Left colon (tissue), 2 donors: Measurements from ENCODE around the gene PDE4D. TPM values are rescaled to one million over a fixed set of nuclear protein-coding genes. Genes with fewer than 3 reads are reported as not detected.
A peak's percentile ranks its signal among the peaks of the same experiment; 100 is the strongest.

Experiments used
- ATAC-seq: fragments of 200-7000 bp; cut with Tn5 transposase; one replicate; pipeline ENCODE4 v1.9.1; 2020; ENCODE audit warnings: mild to moderate bottlenecking, moderate library complexity
- DNase-seq, 2 donors: peaks; one replicate each; pipeline ENCODE4 v3.0.0-alpha.2; 2020
- intact Hi-C, 2 donors: fragments of 100-400 bp; cut with DNase I in 1 of 2; cut with micrococcal nuclease in 1 of 2; formaldehyde crosslinking; loops; one replicate each; pipeline versions ENCODE4 v1.11.2 to v1.14.0; 2022; cut with DNase I, micrococcal nuclease
- total RNA-seq, 2 donors: library from RNA; stranded (reverse); fragmentation: NEBNext Ultra II Directional; extraction: Animal tissue kit (Norgen Biotek cat#: 25700); gene quantifications; one replicate each; pipeline ENCODE4 v1.2.1, GENCODE V29; 2021
- donor health status: DM: no; HTN: no; CAD: no.
- donor health status: DM: yes; HTN: yes; CAD: no.

PDE4D gene
- total RNA-seq, 2 donors from 2014 or later, result 50.6 to 67.8 TPM

GRCh38 chr5:59193616-59194319 lies 699.8 kb downstream of the PDE4D start:
- DNase-seq (no peak), ATAC-seq (no peak)
- intact Hi-C loops, result loop anchor here (5.0 to 10.0 kb wide), 2 partner anchors 181 to 184 kb away; no protein-coding TSS in a partner anchor

- intact Hi-C loops, result loop anchor here (5.0 to 10.0 kb wide), 2 partner anchors 184 to 187 kb away; no protein-coding TSS in a partner anchor
- ATAC-seq (no peak), DNase-seq (no peak)
Measured at GRCh38 chr5:59190746-59191145, 702.8 kb downstream of the PDE4D start.

GRCh38 chr5:59189472-59190244 lies 703.9 kb downstream of the PDE4D start:
- no peak for DNase-seq
- intact Hi-C loops, result loop anchor here (5.0 to 10.0 kb wide), 5 partner anchors 178 to 605 kb away; no protein-coding TSS in a partner anchor

GRCh38 chr5:59188419-59189225 lies 704.9 kb downstream of the PDE4D start:
- DNase-seq (peak; percentile 56 to 71), ATAC-seq (peak; percentile 82)
- intact Hi-C loops, result loop anchor here in 1 of 2 donors (5.0 to 10.0 kb wide), 3 partner anchors 179 to 606 kb away; no protein-coding TSS in a partner anchor

More at GRCh38 chr5:59189472-59190244, 703.9 kb downstream of the PDE4D start:
- no peak for ATAC-seq

GRCh38 chr5:59187857-59188256 lies 705.7 kb downstream of the PDE4D start:
- no peak for DNase-seq
- ATAC-seq, result no peak
- intact Hi-C loops, result loop anchor here in 1 of 2 donors (5.0 to 10.0 kb wide), 3 partner anchors 179 to 607 kb away; no protein-coding TSS in a partner anchor

GRCh38 chr5:59186623-59187022 lies 706.9 kb downstream of the PDE4D start:
- ATAC-seq, result no peak
- no peak for DNase-seq
- intact Hi-C loops, result loop anchor here in 1 of 2 donors (5.0 to 10.0 kb wide), 3 partner anchors 181 to 608 kb away; no protein-coding TSS in a partner anchor

GRCh38 chr5:59185757-59186385 lies 707.7 kb downstream of the PDE4D start:
- intact Hi-C loops, result loop anchor here in 1 of 2 donors (5.0 to 10.0 kb wide), 3 partner anchors 181 to 609 kb away; no protein-coding TSS in a partner anchor
- DNase-seq (no peak), ATAC-seq (no peak)

- DNase-seq (no peak), ATAC-seq (no peak)
- intact Hi-C loops, result loop anchor here in 1 of 2 donors (5.0 to 10.0 kb wide), 3 partner anchors 183 to 610 kb away; no protein-coding TSS in a partner anchor
Measured at GRCh38 chr5:59184769-59185168, 708.8 kb downstream of the PDE4D start.

GRCh38 chr5:59182760-59183159 lies 710.8 kb downstream of the PDE4D start:
- intact Hi-C loops, result loop anchor here in 1 of 2 donors (10.0 kb wide), 1 partner anchor 612 kb away; no protein-coding TSS in a partner anchor
- no peak for ATAC-seq
- DNase-seq, result no peak

- intact Hi-C loops, result loop anchor here in 1 of 2 donors (10.0 kb wide), 1 partner anchor 614 kb away; no protein-coding TSS in a partner anchor
- DNase-seq, result no peak
Measured at GRCh38 chr5:59180515-59180914, 713.0 kb downstream of the PDE4D start.

GRCh38 chr5:59179704-59180103 lies 713.8 kb downstream of the PDE4D start:
- no peak for ATAC-seq
- no peak for DNase-seq
- intact Hi-C loops, result loop anchor here (10.0 kb wide), 3 partner anchors 145 to 615 kb away; no protein-coding TSS in a partner anchor

More at GRCh38 chr5:59180515-59180914, 713.0 kb downstream of the PDE4D start:
- ATAC-seq, result no peak

- intact Hi-C loops, result loop anchor here (10.0 kb wide), 2 partner anchors 144 to 284 kb away; no protein-coding TSS in a partner anchor
- no peak for ATAC-seq
Measured at GRCh38 chr5:59178482-59178881, 715.0 kb downstream of the PDE4D start.

GRCh38 chr5:59178071-59178470 lies 715.5 kb downstream of the PDE4D start:
- DNase-seq (no peak), ATAC-seq (no peak)
- intact Hi-C loops, result loop anchor here (10.0 kb wide), 2 partner anchors 143 to 283 kb away; no protein-coding TSS in a partner anchor

More at GRCh38 chr5:59178482-59178881, 715.0 kb downstream of the PDE4D start:
- no peak for DNase-seq

- intact Hi-C loops, result loop anchor here (10.0 kb wide), 2 partner anchors 143 to 283 kb away; no protein-coding TSS in a partner anchor
- no peak for ATAC-seq
- DNase-seq, result no peak
Measured at GRCh38 chr5:59177644-59178043, 715.9 kb downstream of the PDE4D start.

- intact Hi-C loops, result loop anchor here (5.0 to 10.0 kb wide), 3 partner anchors 140 to 287 kb away; no protein-coding TSS in a partner anchor
- ATAC-seq (peak; percentile 82), DNase-seq (no peak)
Measured at GRCh38 chr5:59174248-59174844, 719.2 kb downstream of the PDE4D start.

- ATAC-seq, result no peak
- intact Hi-C loops, result loop anchor here (5.0 to 10.0 kb wide), 3 partner anchors 139 to 286 kb away; no protein-coding TSS in a partner anchor
- DNase-seq, result no peak
Measured at GRCh38 chr5:59173578-59173977, 719.9 kb downstream of the PDE4D start.

GRCh38 chr5:59171131-59171530 lies 722.4 kb downstream of the PDE4D start:
- intact Hi-C loops, result loop anchor here (5.0 to 10.0 kb wide), 3 partner anchors 136 to 284 kb away; no protein-coding TSS in a partner anchor
- no peak for DNase-seq
- ATAC-seq, result no peak
